ENCODE results near the gene PCNA. TPM values are rescaled to one million over a fixed set of nuclear protein-coding genes. Genes with fewer than 3 reads are reported as not detected.

The PCNA gene
- total and polyA plus RNA-seq, 9 of the 15 experiments (the other 6 are each of a cell fraction or from before 2014, with no cell fraction given): 213 to 390 (median 291) TPM

GRCh38 chr20:5127859-5128424, 8.2 kb upstream of the PCNA start (continued):
- TF ChIP-seq NFXL1 (CRISPR knock-in tag; IDR thresholded peaks at IDR 0.05): no peak
- TF ChIP-seq ZNF23 (CRISPR knock-in tag; IDR thresholded peaks at IDR 0.05): no peak
- TF ChIP-seq CREM (IDR thresholded peaks at IDR 0.05; ENCODE audit: low read depth): no peak
- peak; percentile 64 for TF ChIP-seq C11orf30 (IDR thresholded peaks at IDR 0.05; ENCODE audit: low read depth)
- no peak for TF ChIP-seq ZNF175 (CRISPR knock-in tag; IDR thresholded peaks at IDR 0.05; ENCODE audit: low read depth)
- TF ChIP-seq, protein P1, sequence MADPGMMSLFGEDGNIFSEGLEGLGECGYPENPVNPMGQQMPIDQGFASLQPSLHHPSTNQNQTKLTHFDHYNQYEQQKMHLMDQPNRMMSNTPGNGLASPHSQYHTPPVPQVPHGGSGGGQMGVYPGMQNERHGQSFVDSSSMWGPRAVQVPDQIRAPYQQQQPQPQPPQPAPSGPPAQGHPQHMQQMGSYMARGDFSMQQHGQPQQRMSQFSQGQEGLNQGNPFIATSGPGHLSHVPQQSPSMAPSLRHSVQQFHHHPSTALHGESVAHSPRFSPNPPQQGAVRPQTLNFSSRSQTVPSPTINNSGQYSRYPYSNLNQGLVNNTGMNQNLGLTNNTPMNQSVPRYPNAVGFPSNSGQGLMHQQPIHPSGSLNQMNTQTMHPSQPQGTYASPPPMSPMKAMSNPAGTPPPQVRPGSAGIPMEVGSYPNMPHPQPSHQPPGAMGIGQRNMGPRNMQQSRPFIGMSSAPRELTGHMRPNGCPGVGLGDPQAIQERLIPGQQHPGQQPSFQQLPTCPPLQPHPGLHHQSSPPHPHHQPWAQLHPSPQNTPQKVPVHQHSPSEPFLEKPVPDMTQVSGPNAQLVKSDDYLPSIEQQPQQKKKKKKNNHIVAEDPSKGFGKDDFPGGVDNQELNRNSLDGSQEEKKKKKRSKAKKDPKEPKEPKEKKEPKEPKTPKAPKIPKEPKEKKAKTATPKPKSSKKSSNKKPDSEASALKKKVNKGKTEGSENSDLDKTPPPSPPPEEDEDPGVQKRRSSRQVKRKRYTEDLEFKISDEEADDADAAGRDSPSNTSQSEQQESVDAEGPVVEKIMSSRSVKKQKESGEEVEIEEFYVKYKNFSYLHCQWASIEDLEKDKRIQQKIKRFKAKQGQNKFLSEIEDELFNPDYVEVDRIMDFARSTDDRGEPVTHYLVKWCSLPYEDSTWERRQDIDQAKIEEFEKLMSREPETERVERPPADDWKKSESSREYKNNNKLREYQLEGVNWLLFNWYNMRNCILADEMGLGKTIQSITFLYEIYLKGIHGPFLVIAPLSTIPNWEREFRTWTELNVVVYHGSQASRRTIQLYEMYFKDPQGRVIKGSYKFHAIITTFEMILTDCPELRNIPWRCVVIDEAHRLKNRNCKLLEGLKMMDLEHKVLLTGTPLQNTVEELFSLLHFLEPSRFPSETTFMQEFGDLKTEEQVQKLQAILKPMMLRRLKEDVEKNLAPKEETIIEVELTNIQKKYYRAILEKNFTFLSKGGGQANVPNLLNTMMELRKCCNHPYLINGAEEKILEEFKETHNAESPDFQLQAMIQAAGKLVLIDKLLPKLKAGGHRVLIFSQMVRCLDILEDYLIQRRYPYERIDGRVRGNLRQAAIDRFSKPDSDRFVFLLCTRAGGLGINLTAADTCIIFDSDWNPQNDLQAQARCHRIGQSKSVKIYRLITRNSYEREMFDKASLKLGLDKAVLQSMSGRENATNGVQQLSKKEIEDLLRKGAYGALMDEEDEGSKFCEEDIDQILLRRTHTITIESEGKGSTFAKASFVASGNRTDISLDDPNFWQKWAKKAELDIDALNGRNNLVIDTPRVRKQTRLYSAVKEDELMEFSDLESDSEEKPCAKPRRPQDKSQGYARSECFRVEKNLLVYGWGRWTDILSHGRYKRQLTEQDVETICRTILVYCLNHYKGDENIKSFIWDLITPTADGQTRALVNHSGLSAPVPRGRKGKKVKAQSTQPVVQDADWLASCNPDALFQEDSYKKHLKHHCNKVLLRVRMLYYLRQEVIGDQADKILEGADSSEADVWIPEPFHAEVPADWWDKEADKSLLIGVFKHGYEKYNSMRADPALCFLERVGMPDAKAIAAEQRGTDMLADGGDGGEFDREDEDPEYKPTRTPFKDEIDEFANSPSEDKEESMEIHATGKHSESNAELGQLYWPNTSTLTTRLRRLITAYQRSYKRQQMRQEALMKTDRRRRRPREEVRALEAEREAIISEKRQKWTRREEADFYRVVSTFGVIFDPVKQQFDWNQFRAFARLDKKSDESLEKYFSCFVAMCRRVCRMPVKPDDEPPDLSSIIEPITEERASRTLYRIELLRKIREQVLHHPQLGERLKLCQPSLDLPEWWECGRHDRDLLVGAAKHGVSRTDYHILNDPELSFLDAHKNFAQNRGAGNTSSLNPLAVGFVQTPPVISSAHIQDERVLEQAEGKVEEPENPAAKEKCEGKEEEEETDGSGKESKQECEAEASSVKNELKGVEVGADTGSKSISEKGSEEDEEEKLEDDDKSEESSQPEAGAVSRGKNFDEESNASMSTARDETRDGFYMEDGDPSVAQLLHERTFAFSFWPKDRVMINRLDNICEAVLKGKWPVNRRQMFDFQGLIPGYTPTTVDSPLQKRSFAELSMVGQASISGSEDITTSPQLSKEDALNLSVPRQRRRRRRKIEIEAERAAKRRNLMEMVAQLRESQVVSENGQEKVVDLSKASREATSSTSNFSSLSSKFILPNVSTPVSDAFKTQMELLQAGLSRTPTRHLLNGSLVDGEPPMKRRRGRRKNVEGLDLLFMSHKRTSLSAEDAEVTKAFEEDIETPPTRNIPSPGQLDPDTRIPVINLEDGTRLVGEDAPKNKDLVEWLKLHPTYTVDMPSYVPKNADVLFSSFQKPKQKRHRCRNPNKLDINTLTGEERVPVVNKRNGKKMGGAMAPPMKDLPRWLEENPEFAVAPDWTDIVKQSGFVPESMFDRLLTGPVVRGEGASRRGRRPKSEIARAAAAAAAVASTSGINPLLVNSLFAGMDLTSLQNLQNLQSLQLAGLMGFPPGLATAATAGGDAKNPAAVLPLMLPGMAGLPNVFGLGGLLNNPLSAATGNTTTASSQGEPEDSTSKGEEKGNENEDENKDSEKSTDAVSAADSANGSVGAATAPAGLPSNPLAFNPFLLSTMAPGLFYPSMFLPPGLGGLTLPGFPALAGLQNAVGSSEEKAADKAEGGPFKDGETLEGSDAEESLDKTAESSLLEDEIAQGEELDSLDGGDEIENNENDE (IDR thresholded peaks at IDR 0.05; ENCODE audit: low read depth, low read length): no peak
- no peak for TF ChIP-seq HDAC6 (IDR thresholded peaks at IDR 0.05; ENCODE audit: low read depth, low read length)
- no peak for TF ChIP-seq NFRKB (IDR thresholded peaks at IDR 0.05; ENCODE audit: low read depth)
- TF ChIP-seq GATA2 (CRISPR knock-in tag; IDR thresholded peaks at IDR 0.05): no peak
- TF ChIP-seq, protein P2, sequence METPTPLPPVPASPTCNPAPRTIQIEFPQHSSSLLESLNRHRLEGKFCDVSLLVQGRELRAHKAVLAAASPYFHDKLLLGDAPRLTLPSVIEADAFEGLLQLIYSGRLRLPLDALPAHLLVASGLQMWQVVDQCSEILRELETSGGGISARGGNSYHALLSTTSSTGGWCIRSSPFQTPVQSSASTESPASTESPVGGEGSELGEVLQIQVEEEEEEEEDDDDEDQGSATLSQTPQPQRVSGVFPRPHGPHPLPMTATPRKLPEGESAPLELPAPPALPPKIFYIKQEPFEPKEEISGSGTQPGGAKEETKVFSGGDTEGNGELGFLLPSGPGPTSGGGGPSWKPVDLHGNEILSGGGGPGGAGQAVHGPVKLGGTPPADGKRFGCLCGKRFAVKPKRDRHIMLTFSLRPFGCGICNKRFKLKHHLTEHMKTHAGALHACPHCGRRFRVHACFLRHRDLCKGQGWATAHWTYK (CRISPR knock-in tag; IDR thresholded peaks at IDR 0.05): no peak
- no peak for TF ChIP-seq U2AF1 (optimal IDR thresholded peaks at IDR 0.05; ENCODE audit: low read depth, low read length)
- TF ChIP-seq ZFP36 (IDR thresholded peaks at IDR 0.05; ENCODE audit: low read depth, low read length, partially characterized antibody): no peak
- TF ChIP-seq TRIM24 (IDR thresholded peaks at IDR 0.05): no peak
- TF ChIP-seq JUND (IDR thresholded peaks at IDR 0.05; ENCODE audit: borderline replicate concordance, low read depth, low read length): 0 out of 2 replicates have a peak, but pooled peaks have one; percentile 9
- no peak for TF ChIP-seq JUND (tag; IDR thresholded peaks at IDR 0.05; ENCODE audit: borderline replicate concordance, low read depth, low read length)
- TF ChIP-seq SMAD2 (IDR thresholded peaks at IDR 0.05; ENCODE audit: low read depth, low read length): no peak
- no peak for TF ChIP-seq NCOA1 (IDR thresholded peaks at IDR 0.05; ENCODE audit: low read depth)
- no peak for TF ChIP-seq NCOA2 (IDR thresholded peaks at IDR 0.05; ENCODE audit: partially characterized antibody in 2 of 2)

Measured in K562 (cell line).